Left hindlimb (tissue), 1 donor: Measurements from ENCODE around the gene KCNT1.

Experiments
- DNase-seq: peaks from one replicate; pipeline ENCODE4 v3.0.0-alpha.2; 2018

The KCNT1 gene

DNA sequence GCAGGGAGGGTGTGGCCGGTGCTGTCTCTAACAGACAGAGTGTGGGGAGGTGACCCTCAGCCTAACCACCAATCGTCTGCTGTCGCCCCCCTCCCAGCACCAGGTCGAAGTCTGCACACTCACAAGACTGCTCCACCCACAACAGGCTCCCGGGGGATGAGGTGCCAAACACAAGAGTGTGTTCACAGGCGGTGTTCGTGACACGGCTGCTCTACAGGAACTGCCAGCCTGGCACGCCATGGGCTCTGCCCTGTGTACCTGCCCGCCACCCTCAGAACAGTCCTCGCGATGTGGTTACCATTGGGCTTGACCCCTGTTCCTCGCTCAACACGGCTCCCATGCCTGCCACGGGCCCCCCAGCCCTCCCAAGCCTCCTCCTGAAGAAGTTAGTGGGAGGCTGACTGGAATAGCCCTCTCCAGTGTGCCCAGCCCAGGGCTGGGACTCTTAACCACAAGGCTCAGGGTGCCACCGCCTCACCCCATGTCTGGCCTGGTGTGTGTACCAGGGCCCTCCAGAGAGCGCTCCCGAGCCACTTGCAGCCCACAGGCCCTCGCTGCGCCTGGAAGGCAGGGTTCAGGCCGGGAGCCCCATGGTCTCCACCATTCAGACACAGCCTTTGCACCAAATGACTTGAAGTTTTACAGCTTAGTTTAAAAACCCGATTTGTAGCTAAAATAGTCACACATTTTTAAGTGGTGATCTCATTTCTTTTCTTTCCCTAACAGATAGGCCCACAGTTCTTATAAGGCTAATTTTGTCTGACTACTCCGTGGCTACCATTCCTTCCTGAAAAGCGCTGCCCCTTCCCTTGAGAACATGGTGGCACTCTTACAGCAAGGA lies 102.8 kb downstream of the KCNT1 start:
- no peak for DNase-seq

DNA sequence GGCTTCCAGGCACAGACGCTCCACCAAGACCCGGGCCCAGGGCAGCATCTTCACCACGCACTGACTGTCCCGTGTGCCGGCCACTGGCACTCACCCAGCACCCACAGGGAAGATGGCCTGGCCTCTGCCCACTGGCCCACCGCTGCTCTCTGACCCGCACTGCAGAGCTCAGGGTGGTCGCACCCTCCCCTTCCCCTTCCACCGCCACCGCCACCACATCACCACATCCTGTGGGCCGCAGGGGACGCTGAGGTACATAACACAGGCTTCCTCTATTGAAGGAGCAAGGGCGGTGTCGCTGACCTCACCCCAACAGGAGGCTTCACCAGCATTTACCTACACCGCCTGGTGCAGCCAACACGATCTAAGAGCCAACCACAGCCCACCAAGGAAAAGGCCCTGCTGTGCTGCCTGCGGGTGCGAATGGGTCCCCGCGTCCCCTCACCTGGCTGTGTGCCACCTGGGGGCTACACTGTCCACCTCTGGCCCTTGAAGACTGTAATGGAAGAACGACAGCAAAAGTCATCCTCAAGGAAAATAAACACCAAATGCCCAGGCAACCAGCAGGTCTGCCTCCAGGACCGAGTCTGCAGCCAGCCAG lies 103.5 kb downstream of the KCNT1 start:
- DNase-seq = no peak

DNA sequence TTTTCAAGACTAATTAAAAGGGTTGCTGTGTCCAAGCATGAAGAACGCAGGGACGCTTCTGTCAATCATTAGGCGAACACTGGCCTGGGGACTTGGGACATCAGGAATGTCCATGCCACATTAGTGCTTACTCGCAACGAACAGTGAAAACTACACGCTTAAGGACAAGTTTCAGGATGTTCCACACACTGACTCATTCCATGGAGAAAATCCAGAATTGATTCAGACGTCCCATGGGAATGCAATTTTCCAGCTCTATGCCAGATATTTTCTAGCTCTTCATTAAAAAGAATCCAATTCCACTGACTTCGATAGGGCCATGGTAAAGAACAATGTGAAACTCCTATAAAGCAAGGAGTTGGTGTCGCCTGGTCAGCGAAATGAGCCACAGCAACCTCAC lies 107.2 kb downstream of the KCNT1 start:
- no peak for DNase-seq

DNA sequence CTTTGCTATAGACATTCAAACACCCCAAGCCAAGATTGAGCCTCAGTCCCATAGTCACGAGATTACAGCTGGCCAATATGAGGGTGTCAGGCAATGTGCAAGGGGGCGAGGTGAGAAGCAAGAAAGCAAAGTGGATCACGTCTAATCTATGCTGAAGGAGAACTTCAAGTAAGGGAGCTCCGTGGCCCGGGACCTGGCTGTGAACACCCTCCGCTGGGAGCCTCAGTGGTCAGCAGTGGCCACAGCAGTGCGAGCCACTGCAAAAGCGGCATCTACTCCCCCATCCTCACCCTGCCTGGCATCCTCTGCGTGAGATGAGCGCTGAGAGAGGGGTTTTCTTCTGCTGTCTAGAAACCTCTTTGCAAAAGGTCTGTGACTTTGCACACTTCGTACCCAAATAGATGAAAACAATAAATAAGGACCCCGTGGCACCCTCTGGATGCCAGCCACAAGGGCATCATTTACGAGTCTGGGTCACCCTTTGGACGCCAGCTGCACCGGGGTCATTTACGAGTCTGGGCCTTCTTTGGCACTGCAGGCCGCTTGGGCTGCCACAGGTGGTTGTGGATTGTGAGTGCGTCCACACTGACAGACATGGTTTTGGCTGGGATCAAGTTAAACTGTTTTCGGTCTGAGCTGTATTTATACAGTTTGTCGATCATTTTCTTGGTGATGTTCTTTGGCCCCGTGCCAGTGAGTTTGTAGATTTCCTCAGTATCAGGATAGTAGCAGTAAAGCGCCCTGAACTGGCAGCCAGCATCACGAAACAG lies 109.0 kb downstream of the KCNT1 start:
- DNase-seq = no peak

DNA sequence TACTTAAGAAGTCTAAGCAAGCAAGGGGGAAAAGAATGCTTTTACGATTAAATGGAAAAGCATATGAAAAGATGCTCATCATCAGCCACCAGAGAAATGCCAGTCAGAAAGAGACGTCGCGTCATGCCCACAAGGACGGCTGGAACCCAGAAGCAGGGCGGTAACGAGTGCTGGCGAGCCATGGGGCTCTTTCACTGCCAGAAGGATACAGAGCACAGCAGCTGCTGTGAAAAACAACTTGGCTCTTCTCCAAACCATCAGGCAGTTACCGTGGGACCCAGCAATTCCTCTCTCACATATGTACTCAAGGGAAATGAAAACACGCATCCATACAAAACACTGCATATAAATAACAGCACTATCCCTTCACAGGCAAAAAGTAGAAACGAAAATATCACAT lies 109.8 kb downstream of the KCNT1 start:
- no peak for DNase-seq

DNA sequence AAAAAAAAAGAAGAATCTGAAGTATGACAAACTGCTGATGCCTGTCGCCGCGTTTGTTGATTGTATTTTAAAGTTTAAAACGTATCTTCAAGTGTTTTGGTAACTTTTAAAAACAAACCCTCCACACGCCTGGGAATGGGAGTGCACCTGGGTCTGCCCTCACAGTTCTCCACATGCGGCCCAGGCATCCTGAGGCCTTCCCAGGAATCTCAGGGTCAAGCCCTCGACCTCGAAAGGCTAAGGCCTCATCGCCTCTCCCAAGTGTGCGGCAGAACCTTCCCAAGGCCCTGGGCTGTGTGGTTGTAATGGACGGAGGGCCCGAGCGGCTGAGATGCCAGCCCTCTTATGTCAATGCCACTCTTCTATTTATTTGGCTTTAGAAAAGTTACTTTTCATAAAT lies 111.0 kb downstream of the KCNT1 start:
- DNase-seq = no peak

DNA sequence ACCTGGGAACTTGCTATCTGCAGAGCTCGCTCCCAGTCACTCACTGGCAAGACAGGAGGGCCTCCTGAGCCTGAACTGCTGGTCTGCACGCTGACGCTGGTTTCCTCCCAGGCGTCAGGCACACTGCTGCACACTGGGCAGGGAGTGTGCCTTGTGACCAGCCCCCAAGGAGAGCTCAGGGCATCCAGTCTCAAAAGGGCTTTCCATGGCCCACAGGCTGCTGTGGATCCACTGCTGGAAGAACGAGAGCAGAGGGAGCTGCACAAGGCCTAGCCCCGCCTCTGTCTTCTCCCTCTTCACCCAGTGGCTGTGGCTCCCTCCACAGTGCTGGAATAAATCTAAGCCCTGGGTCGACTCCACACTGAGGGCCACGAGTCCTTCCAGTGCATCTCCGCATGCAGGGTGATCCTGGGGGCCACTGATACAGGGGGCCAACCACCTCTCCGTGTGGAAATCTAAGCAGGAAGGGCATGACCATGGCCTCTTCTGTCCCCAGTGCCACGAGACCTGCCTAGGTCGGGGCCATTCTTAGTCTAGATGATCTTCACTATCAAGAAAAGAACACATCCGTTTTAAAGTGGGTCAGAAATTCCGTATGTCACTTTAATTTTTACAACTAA lies 111.8 kb downstream of the KCNT1 start:
- no peak for DNase-seq

DNA sequence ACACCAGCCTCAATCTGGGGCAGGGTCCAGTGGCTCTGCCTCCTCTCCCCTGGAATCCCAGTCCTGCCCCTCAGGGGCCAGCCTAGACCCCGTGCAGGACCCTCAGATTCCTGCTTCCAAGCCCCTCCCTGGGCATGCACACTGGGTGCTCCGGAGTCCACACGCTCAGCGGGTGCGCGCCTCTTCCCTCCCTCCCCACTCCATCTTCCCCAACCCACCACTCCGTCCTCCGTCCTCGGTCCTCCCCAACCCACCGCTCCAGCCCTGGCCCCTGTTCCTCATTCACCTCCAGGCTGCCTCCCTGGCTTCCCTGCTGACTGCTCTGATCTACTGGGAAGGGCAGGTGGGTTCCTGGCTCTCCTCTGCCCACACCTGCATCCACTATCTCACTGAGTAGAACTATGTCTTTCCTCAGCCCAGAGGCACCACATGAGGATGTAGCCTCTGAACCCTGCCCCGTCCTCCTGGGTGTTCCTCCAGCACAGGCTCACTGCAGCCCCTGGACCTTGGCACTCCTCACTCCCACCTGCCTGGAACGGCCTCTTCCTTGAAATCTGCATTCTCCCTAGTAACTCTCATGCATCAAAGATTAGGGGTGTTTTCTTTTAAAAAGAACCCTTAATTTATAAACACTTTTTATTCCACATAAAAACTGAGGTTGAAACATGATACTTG lies 112.6 kb downstream of the KCNT1 start:
- no peak for DNase-seq

DNA sequence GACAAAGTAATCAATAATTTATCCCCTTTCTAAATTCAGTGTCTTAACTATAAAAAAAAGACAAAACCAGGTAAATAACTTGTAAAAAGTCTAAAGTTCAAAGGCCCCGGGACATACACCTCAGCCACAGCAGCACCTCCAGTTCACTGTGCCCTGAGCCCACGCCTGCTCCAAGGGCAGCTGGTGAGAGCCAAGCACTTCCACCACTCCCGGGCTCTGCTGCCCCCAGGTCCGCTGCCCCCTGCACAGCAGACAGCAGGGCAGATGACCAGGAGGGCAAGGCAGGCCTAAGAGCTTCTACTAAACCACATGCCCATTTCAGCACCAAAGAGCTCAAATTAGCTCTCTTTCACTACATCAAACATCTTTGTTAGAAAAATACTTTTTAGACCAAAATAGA lies 113.4 kb downstream of the KCNT1 start:
- no peak for DNase-seq

DNA sequence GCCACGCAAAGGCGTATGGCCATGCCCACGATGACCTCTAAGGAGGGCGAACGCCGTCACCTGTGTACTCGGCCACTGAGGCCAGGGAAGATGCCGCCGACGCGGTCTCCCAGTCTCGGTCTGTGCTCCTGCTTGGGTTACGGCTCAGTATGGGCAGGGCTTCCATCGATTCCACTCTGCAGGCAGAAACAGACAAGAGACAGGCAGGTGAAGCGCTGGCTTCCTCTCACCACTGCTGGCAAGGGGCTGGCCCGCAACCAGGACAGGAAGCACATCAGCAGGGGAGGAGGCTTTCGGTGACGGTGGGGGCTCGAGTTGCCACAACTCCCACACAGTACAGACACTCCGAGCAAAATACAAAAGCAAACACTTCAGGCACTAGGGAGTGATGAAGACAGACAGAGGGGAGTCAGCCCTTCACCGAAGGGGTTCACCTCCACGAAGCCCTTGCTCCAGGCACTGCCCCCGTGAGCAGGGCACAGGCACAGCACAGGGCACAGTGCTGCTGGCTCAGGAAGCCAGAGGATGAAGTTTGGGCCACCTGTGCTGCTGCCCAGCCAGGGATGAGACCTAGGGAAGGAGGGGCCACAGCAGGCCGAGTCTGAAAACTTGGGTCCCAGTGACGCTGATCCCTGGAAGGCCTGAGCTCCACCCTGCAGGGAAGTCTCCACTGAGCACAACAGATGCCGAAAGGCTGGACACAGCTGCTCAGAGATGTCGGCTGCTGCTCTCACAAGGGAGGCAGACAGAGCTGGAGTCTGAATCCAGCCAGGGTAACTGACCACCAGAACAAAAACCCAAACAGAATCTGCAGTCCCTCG lies 114.1 kb downstream of the KCNT1 start:
- DNase-seq = no peak

DNA sequence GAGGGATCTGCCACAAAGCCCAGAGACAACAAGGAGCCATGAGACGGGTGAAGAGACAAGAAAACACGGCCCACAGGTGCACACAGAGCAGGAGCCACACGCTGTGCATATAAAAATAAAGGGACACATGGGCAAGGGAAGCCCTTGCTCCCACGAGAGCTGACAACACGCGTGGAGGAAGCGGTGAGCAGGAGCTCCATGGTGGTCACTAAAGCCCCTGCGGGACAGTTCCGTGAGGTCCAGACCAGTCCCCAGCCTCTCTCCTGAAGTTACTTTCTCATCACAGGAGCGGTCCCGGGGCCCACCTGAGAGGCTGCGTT lies 114.6 kb downstream of the KCNT1 start:
- no peak for DNase-seq

DNA sequence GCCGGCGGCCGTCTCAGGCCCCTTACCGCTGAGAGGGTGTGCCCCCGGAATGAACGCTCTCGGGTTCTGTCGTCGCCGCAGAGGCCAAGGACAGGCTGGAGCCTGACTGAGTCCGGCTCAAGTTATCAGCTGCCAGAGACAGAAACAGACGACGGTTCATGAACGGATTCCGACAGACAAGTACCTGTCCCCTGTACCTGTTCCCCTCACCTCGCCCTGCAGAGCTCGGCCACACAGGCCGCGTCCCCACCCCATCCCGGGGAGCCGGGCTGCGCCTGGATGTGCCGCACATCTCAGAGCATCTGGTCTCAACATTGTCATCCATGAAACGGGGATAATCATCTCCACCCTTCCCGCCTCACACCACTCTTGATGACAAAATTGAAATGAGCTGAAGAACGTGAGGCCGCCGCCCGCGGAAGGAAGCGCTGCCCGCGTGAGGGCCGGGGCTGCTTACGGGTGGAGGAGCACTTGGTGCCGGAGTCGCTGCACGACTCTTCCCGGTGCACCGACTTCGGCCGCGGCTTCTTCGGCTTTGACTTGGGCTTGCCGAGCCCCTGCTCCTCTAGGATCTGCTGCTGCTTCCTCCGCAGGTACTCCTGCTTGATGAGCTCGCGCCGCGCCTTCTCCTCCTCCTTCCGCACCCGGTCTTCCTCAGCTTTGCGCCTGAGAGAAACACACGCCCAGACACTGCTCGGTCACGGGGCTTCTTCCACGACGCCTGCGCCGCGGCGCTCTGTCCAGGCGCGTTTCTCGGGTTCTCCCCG lies 116.1 kb downstream of the KCNT1 start:
- no peak for DNase-seq

DNA sequence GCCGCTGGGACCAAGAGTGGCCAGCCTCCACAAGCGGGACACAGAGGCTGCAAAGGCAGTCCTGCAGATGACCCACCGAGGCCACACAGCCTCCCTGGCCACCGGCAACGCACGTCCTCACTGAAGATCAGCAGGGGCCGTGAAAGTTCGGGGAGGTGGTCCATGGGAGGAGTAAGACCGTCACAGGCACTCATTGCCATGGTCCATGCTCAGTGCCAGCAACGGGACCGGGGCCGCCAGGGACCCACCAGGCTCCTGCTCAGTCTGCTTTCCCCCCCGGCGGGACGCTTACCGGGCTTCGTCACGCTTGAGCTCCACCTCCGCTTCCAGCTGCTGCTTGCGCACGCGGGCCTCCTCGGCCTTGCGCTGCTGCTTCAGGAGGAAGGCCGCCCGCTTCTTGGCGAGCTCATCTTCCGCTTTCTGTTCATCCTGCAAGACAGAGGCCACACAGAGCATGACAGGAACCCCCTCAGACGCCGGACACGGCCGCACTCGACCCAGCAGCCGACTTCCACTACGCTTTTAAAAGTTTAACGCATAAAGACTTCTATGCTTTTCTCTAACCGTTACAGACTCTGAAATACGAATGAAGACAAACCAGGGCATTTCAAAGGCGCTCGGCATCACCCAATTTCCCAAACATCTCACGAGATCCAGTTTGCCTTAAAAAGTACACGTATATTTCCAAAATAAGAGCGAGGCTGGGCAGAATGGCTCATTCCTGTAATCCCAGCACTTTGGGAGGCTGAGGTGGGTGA lies 116.9 kb downstream of the KCNT1 start:
- DNase-seq = no peak

DNA sequence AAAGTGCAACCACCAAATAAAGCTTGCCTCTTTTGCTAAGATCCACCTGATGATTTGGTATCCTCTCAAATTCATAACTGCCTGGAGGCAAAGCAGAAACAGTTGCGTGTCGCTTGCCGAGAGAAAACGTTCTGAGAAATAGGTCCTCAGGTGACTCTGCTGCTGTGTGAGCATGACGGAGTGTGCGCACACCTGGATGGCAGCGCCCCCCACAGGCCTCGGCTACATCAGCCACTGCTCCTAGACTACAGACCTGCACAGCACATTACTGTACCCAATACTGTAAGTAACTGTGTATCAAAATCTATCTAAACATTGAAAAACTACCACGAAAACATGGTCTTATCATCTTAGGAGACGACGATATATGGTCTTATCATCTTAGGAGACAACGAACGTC lies 117.9 kb downstream of the KCNT1 start:
- DNase-seq = no peak

DNA sequence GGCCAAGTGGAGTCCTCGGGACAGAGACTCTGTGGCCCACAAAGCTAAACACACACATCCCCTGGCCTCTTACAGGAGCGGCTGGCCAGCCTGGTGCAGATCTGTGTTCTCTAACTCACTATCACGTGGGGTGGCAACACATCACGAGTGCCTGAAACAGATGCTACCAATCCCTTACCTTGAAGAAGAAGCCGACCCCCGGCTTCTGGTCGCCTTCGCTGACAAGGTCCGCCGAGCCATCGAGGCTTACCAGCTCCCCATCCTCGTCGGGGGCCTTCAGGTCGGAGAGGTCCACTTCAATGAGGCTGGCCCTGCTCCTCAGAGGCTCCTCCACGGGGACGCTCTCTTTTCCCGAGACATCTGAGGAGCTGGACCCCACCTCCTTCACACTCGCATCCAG lies 118.7 kb downstream of the KCNT1 start:
- no peak for DNase-seq

DNA sequence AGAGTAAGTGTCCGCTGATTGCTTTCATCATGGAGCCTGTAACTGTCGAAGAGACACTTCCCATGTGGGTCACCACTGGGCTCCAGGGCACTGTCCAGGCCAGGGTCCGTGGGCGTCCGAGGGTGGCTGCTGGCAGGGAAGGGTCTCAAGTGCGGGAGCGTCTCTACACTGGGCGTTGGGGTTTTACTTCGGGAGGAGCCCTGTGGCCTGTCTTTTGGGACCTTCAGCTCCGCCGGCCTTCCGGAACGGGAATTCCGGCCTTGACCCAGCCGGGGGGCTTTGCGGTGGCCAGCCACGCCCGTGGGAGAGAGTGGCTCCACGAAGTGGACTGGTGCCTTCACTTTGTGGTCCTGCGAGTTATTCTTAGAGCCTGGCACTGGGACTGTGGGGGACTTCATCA lies 119.1 kb downstream of the KCNT1 start:
- no peak for DNase-seq

DNA sequence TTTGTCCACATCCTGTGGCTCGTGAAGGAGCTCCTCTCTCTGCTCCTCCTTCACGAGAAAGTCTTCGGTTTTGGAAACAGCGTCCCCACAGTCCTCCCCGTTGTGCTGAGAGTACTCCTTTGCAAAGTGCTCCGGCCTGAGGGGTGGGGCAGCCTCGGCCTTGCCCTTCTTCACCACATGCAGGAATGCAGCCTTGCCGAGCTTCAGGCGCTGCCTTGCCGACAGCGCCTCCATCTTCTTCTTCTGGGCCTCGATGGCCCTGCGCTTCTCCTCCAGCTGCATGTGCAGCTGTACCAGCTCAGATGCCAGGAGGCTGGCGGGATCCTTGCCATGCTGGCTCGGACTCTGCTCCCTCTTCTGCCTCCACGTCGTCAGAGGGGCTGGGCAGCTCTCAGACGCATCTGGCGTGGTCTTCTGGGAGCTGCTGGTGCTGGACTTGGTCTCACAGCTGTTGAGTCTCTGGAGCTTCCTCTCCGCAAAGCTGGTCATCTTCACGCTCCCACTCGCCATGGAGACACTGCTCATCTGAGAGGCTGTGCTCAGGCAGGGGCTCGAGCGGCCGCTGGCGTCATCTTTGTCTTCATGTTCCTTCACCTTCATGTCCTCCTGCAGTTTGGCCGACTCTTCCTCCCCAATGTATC lies 119.9 kb downstream of the KCNT1 start:
- no peak for DNase-seq

DNA sequence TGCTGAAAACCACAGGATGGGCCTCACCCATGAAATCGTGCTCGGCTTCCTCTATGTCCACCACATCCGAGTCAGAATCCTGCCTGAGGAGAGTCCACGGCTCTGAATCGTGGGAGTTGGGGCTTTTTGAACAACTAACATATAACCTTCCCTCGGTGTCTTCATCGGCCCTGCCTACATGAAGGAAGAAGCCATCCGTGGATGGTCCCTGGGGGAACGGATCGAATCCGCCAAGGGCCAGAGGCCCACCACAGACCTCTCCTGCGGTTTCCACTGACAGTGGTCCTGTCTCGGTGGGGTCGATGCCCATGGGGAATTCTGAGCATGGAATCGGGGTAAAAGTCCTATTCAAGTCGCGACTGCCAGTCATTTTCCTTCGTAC lies 120.4 kb downstream of the KCNT1 start:
- no peak for DNase-seq

DNA sequence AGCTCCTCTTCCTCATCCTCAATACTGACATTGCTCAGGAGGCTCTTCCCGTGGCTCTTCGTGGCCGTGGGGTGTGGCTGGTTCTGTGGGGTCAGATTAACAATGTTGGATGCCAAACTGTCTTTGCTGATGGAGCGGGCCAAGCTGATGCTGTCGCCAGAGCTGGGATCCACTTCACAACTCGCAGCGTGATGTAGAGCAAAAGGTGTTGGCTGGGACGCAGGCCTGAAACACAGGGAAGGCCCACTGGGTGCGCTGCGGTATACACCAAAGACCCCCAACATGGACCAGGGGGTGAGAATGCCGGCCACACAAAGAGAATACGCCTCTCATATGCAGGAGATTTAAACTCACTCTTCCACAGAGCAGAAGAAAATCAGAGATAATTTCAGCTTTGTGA lies 121.1 kb downstream of the KCNT1 start:
- DNase-seq = no peak
